ENCODE measurements around the gene TP53BP1.
"Not testable (repeated sequence)": the region's sequence is repeated elsewhere in the genome, so short reads cannot be mapped to it uniquely, and the experiment has no call there.

DNA sequence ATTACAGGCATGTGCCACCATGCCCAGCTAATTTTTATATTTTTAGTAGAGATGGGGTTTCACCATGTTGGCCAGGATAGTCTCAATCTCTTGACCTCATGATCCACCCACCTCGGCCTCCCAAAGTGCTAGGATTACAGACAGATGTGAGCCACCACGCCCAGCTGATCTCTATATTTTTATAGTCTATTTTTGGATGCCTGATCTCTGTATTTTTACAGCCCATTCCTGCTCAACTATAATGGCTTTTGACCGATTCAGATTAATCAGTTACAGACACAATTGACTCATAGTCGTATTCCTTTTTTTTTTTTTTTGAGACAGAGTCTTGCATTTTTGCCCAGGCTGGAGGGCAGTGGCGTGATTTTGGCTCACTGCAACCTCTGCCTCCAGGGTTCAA lies 39.9 kb upstream of the TP53BP1 start:
- TF ChIP-seq, protein P1, sequence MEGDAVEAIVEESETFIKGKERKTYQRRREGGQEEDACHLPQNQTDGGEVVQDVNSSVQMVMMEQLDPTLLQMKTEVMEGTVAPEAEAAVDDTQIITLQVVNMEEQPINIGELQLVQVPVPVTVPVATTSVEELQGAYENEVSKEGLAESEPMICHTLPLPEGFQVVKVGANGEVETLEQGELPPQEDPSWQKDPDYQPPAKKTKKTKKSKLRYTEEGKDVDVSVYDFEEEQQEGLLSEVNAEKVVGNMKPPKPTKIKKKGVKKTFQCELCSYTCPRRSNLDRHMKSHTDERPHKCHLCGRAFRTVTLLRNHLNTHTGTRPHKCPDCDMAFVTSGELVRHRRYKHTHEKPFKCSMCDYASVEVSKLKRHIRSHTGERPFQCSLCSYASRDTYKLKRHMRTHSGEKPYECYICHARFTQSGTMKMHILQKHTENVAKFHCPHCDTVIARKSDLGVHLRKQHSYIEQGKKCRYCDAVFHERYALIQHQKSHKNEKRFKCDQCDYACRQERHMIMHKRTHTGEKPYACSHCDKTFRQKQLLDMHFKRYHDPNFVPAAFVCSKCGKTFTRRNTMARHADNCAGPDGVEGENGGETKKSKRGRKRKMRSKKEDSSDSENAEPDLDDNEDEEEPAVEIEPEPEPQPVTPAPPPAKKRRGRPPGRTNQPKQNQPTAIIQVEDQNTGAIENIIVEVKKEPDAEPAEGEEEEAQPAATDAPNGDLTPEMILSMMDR (IDR thresholded peaks at IDR 0.05; ENCODE audit: low read length), result not testable (repeated sequence)
- not testable (repeated sequence) for TF ChIP-seq EZH2 (IDR thresholded peaks at IDR 0.05; ENCODE audit: borderline replicate concordance, low read length)

Data from OCI-LY1 (cell line).